Medulla oblongata (tissue), 1 donor: ENCODE data around the gene DGKH.

Experiments
- DNase-seq: peaks from one replicate; pipeline ENCODE4 v3.0.0-alpha.2; 2015; ENCODE audit errors: extremely low spot score

DGKH gene

DNA sequence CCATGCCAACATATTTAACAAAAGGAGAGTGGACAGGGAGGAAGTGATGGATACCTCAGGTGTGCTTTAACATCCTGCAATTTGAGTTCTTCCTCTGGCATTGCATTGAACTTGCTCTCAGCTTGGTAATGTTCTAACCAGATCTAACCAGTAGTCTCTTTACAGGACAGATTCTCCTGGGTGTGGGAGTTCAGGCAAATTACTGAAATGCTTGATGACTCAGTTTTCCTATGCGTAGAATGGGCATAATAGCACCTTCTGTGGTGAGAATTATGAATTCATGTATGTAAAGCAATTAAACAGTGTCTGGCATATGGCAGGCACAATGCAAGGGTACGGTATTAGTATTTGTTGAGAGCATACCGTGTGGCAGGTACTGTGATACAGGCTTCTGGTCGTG is 227.1 kb downstream of the DGKH start:
- no peak for DNase-seq

DNA sequence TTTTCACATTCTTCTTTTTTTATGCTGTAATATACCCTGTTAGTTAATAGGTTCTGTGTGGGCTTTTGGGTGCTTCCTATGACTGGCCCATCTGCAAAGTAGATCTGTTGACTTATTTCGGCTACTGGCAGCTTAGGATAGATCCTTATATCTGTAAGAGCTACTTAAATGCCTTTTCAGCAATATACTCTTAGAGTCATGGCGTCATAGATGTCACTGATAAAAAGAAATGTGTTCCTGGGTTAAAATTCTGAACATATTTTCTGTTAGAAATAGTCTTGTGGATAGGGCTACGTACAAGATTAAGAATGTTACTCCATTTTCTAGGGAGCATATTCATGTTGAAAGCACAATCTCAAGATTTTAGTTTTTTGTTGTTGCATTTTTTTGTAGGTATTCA is 228.2 kb downstream of the DGKH start:
- DNase-seq, result no peak

DNA sequence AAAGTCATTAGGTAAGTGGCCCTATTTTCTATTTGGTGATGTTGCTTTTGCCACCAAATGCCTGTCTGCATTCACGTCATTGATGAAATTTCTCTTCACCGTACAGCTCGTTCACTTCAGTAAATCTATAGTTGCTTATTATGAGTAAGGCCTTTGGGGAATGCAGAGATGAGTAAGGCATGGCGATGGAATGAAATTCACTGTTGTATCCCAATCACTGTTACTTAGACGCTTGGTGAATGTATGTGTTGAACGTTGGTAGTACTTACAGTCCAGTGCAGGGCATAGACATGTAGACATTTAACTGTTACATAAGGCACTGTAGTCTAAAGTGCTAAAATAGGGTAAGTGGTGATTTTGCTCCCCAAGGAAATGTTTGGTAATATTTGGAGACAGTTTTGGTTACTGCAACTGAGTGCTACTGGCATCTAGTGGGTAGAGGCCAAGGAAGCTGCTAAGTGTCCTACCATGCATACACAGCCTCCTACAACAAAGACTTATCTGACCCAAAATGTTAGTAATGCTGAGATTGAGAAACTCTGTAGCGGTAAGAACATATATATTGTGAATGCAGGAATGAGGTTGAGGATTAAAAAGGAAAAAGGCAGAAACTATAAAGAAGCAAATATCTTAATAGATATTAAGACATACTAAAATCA is 229.3 kb downstream of the DGKH start:
- DNase-seq, result no peak

DNA sequence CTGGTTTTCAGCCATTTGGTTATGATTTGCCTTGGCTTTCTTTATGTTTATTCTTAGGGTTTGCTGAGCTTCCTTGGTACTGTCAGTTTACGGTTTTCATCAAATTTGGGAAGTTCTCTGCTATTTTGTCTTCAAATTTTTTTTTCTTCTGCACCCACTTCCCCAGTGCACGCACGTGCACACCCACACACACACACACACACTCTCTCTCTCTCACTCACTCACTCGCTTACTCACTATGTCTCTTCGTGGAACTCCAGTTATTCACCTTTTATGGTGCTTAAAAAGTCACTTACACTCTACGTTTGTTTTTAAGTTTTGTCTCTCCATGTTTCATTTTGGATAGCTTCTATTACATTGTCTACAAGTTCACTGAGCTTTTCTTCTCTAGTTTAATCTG is 230.6 kb downstream of the DGKH start:
- no peak for DNase-seq

DNA sequence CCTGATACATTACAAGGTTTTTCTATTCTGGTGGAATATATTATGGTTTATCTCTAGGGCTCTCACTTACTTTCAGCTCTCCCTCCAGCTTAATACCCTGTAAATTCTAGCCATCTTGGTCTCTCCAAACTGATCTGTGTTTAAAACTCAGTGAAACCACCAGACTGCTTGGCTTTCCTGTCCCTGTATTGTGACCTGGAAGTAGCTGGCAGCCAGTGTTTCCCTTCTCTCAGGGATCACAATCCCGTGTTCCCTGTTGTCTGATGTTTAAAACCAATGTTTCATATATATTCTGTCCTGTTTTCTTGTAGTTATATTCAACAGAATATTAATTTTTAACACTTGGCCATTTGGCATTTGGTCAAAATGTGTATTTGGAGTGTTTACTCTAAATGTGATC is 231.5 kb downstream of the DGKH start:
- no peak for DNase-seq

DNA sequence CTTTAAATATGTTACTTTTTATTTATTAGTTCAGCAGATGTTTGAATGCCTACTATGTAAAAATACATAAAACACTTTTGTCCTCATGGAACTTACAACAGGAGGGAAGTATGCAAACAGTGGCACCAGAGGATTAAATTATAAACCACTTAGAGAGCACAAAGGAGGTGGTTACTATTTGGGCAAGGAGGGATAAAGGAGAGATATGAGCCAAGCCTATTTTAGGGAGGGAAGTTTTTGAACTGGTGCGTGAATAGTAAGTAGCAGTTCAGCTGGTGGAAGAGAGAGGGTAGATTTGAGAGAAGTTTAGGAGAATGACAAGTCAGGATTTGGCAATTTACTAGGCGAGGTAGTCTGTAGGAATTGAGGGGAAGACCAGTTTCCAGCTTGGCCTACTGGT is 232.1 kb downstream of the DGKH start:
- DNase-seq, result no peak

DNA sequence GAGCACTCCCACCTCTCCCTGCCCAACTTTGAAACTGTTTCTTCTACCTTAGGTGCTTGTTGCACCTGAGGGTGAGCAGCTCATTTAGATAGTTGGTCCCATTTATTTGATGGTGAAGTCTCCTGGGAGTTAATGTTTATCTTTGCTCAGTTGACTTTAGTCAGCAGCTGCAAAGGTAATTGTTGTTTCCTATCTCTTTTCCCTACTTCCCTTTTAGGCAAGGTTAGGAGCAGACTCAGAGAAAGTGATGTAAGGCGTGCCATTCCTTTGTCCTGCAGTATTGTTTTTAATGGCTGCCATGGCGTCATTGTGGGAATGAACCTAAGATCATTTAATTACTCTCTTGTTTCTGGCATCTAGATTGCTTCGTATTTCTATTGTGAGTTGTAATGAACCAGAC is 235.1 kb downstream of the DGKH start:
- DNase-seq, result no peak

DNA sequence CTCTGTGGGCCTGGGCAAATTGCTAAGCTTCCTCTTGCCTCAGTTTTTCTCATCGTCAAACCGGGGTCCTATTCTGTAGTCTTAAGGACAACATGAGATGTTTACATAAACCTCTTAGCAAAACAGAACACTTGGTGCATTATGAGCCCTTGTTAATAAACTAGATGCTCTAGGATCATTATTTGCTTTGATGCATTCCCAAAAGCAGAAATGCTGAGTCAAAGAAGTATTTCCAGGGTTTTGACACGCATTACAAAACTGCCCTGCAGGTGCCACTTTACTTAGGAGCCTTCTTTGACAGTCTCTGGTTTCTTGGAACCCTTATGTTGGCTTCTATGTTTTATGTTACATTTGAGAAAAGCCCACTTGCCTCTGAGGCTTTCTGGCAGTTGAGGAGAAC is 235.6 kb downstream of the DGKH start:
- DNase-seq, result no peak
